B cell (primary cell): ENCODE data around the gene ELL.

Source experiments
- CTCF ChIP-seq: fragments of 200-600 bp; IDR thresholded peaks from one replicate; pipeline ENCODE4 v1.8.0; 2022; ENCODE audit warnings: antibody characterized with exemption, mild to moderate bottlenecking
- EZH2 ChIP-seq: IDR thresholded peaks from 2 replicates; pipeline ENCODE4 v1.6.1; 2012; ENCODE audit warnings: borderline replicate concordance, low read depth, mild to moderate bottlenecking, moderate library complexity, low read length; ENCODE audit not compliant: insufficient read depth, poor library complexity, severe bottlenecking

GRCh38 chr19:18566953-18567352 is 45.1 kb upstream of the ELL start:
- TF ChIP-seq CTCF, result no peak
- TF ChIP-seq EZH2, result no peak
